Sigmoid colon (tissue), 7 donors: Measurements from ENCODE around the gene TAS1R3. TPM values are rescaled to one million over a fixed set of nuclear protein-coding genes. Genes with fewer than 3 reads are reported as not detected.

Experiments
- DNase-seq: peaks from one replicate; pipeline ENCODE4 v3.0.0-alpha.2; 2019
- H3K27ac ChIP-seq, 4 donors: fragments of 200-600 bp; sonication (generic); one replicate each; pipeline ENCODE4 v1.5.1; 2016 to 2019; ENCODE audit warnings: mild to moderate bottlenecking in 1 of 4
- H3K27me3 ChIP-seq, 3 donors: fragments of 200-600 bp; sonication (generic); one replicate each; pipeline ENCODE4 v1.5.1; 2019; ENCODE audit warnings: mild to moderate bottlenecking in 1 of 3
- H3K36me3 ChIP-seq, 4 donors: fragments of 200-600 bp; sonication (generic); one replicate each; pipeline ENCODE4 v1.5.1; 2016 to 2019
- H3K4me1 ChIP-seq, 4 donors: fragments of 200-600 bp; sonication (generic); one replicate each; pipeline ENCODE4 v1.5.1; 2017 to 2019
- H3K4me3 ChIP-seq, 4 donors: fragments of 200-600 bp; sonication (generic); one replicate each; pipeline ENCODE4 v1.5.1; 2017 to 2019; ENCODE audit warnings: mild to moderate bottlenecking in 2 of 4, moderate library complexity in 1 of 4
- H3K9me3 ChIP-seq, 4 donors: fragments of 200-600 bp in 3 of 4; sonication (generic) in 3 of 4; one replicate each; pipeline versions ENCODE4 v1.5.1 to v1.6.1; 2013 to 2019
- EP300 ChIP-seq, 4 donors: sonication (generic); formaldehyde crosslinking; IDR thresholded peaks; one replicate each; pipeline ENCODE4 v1.6.1; 2017; ENCODE audit warnings: antibody characterized with exemption in 4 of 4
- POLR2A ChIP-seq, 2 donors: fragments of 450-650 bp; IDR thresholded peaks; one replicate each; pipeline ENCODE4 v1.6.1; 2016; ENCODE audit warnings: antibody characterized with exemption in 2 of 2, mild to moderate bottlenecking in 2 of 2, moderate library complexity in 2 of 2
- POLR2AphosphoS5 ChIP-seq, 4 donors: sonication (generic); formaldehyde crosslinking; IDR thresholded peaks; one replicate each; pipeline ENCODE4 v1.6.1; 2017; ENCODE audit warnings: antibody characterized with exemption in 4 of 4
- WGBS, 2 donors: extraction: QIAGEN DNeasy Blood & Tissue Kit; methylation state at CpG; one replicate each; pipeline ENCODE4 v1.1.7; 2013; 5-methylcytosine and 5-hydroxymethylcytosine counted together
- intact Hi-C: fragments of 100-400 bp; cut with DNase I; formaldehyde crosslinking; loops from one replicate; pipeline ENCODE4 v1.15.1; 2023
- polyA plus RNA-seq, 3 donors: library from polyadenylated mRNA; stranded (reverse); fragments of 200-250 nt; gene quantifications; one replicate each; pipeline ENCODE4 v1.2.3, GENCODE V29; 2013
- total RNA-seq, 4 donors: library from RNA; depleted of rRNA; stranded (reverse); fragments of >200 nt; gene quantifications; one replicate each; pipeline ENCODE4 v1.1.0, GENCODE V29; 2016
- TF ChIP-seq, protein P1 (sequence below), 4 experiments: fragments of 450-650 bp in 3 of 4; fragments of 200-600 bp in 1 of 4; IDR thresholded peaks; one replicate each; pipeline ENCODE4 v1.5.1; 2016 to 2019; ENCODE audit warnings: antibody characterized with exemption in 4 of 4, mild to moderate bottlenecking in 3 of 4, moderate library complexity in 2 of 4
- donor health status: healthy with polysubstance abuse.
- donor health status: Bipolar disorder and iron deficiency.
- donor health status: healthy.

The TAS1R3 gene
- total and polyA plus RNA-seq, 7 donors: 0.60 to 0.64 TPM; not detected in 5

DNA sequence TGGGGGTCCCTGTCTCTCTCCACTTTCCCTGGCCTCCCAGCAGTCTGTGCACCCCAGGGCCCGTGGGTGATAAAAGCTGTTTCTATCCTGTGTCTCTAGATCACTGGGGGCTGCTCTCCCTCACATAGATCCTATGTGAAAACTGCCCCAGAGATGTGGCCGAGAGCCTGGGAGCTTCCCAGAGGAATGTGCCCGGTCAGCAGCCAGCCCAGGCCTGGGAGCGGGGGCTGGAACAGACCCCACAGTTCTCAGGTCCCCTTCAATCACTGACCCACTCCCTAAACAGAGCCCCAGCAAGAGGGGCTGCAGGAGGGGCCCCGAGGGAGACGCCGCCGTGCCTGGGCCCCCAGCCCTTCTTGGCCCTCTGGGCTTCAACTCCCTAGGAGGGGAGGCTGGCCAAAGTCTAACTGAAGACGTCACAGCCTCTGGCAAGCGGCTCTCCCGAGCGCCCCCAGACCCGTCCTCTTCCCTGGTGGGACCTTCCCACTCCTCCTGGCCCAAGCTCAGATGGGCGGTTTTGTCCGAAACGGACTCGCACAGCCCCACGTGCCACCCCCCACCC lies 26.9 kb downstream of the TAS1R3 start:
- Histone ChIP-seq H3K27ac (peak overlapping the region; percentile 86 to 95 (median 94)), H3K36me3 (peaks cover 7 to 22% (median 9%) of the 10 kb centered on the region in 4 donors), H3K4me3 (peak overlapping the region; percentile 65 to 76 (median 68)), H3K9me3 (no peaks in the 10 kb centered on the region), H3K4me1 (peaks cover 0 to 90% (median 76%) of the 10 kb centered on the region in 4 donors), H3K27me3 (no peaks in the 10 kb centered on the region)
- TF ChIP-seq POLR2A (IDR thresholded peaks at IDR 0.05): no peak
- no peak for TF ChIP-seq EP300 (IDR thresholded peaks at IDR 0.05)
- TF ChIP-seq, protein P1, sequence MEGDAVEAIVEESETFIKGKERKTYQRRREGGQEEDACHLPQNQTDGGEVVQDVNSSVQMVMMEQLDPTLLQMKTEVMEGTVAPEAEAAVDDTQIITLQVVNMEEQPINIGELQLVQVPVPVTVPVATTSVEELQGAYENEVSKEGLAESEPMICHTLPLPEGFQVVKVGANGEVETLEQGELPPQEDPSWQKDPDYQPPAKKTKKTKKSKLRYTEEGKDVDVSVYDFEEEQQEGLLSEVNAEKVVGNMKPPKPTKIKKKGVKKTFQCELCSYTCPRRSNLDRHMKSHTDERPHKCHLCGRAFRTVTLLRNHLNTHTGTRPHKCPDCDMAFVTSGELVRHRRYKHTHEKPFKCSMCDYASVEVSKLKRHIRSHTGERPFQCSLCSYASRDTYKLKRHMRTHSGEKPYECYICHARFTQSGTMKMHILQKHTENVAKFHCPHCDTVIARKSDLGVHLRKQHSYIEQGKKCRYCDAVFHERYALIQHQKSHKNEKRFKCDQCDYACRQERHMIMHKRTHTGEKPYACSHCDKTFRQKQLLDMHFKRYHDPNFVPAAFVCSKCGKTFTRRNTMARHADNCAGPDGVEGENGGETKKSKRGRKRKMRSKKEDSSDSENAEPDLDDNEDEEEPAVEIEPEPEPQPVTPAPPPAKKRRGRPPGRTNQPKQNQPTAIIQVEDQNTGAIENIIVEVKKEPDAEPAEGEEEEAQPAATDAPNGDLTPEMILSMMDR (IDR thresholded peaks at IDR 0.05): no peak
- no peak for TF ChIP-seq POLR2AphosphoS5 (IDR thresholded peaks at IDR 0.05)
- intact Hi-C loops: no loop called here
- 13 to 20% methylated on average over 18 of the region's 18 CpGs for WGBS, 2 donors
- DNase-seq: no peak

DNA sequence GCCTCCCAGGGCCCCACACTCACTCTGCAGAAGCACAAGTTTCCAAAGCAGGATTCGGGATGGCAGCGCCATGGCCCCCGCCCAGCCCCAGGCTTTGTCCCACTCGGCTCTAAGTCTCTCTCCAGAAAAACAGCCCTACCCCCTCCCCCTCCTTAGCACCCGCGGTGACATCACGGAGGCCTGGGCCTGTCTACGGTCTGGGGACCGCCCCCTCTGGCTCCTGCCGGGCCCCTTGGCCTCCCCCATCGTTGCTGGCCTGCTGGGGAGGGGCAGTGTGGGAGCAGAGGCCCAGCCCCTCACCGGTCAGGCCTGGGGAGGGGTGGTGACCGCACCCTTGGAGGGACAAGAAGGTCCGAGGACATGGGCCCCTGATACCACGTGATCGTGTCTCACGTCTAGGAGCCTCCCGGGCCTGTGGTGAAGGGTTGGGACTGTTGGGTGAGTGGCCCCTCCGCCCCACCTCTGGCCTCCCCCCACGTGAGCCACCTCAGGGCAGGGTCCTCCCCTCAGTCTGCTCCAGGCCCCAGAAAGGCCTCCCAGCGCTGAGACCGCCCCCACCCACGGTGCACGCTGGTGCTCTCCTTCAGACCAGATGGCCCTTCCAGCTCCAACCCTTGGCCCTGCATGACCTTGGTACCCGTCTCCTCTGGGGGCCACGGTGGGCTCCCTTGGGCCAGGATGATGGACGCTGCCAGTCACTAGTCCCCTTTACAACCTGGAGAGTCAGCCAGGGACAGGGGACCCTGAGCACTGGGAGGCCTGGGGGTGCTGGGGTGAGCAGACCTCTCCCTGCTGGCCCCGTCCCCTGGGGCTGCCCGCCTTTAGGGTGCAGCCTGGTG lies 27.6 kb downstream of the TAS1R3 start, which contains the start of gene MXRA8:
TSS of gene MXRA8 (minus strand) at position 123 of the 839 bp plus-strand sequence. CDS start at position 72, 51 bp downstream.
- TF ChIP-seq, protein P1 (IDR thresholded peaks at IDR 0.05): no peak
- TF ChIP-seq POLR2A (IDR thresholded peaks at IDR 0.05) (peak; percentile 48 to 49), POLR2AphosphoS5 (IDR thresholded peaks at IDR 0.05) (peak; percentile 62 to 85 (median 77))
- Histone ChIP-seq H3K4me1 (peaks cover 0 to 83% (median 72%) of the 10 kb centered on the region in 4 donors), H3K4me3 (peak within 1 kb of the TSS; percentile 65 to 76 (median 68)), H3K27me3 (no peaks in the 10 kb centered on the region), H3K36me3 (peaks cover 5 to 15% (median 7%) of the 10 kb centered on the region in 4 donors), H3K9me3 (no peaks in the 10 kb centered on the region), H3K27ac (peak within 1 kb of the TSS; percentile 86 to 95 (median 94))
- DNase-seq: peak; percentile 95
- intact Hi-C loops: no loop called here
- 12 to 26% methylated on average over 29 of the region's 29 CpGs for WGBS, 2 donors

DNA sequence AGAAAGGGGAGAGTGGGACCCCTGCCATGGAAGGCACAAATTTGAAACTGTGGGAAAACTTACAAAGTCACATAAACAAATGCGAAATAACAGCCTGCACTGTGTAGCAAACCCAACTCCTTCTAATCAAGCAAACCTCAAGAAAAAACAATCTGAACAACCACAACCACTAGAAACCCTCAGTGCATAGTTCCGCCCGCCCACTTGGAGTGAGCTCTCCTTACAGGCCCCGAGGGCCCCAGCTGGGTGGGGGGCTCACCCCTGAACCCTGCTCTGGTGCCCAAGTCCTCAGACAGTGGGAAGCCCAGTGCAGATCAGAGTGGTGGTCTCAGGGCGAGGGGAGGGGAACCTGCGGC lies 28.2 kb downstream of the TAS1R3 start:
- Histone ChIP-seq H3K36me3 (peaks cover 0 to 9% (median 6%) of the 10 kb centered on the region in 4 donors), H3K9me3 (no peaks in the 10 kb centered on the region), H3K27me3 (no peaks in the 10 kb centered on the region), H3K27ac (peak overlapping the region; percentile 86 to 95 (median 94)), H3K4me3 (peak overlapping the region in 1 of 4 donors; percentile 69), H3K4me1 (peaks cover 0 to 77% (median 66%) of the 10 kb centered on the region in 4 donors)
- intact Hi-C loops: no loop called here
- 56 to 61% methylated on average over 6 of the region's 6 CpGs for WGBS, 2 donors
- DNase-seq: no peak
- TF ChIP-seq EP300 (IDR thresholded peaks at IDR 0.05) (no peak), POLR2AphosphoS5 (IDR thresholded peaks at IDR 0.05) (no peak), POLR2A (IDR thresholded peaks at IDR 0.05) (no peak)
- TF ChIP-seq, protein P1 (IDR thresholded peaks at IDR 0.05): no peak

DNA sequence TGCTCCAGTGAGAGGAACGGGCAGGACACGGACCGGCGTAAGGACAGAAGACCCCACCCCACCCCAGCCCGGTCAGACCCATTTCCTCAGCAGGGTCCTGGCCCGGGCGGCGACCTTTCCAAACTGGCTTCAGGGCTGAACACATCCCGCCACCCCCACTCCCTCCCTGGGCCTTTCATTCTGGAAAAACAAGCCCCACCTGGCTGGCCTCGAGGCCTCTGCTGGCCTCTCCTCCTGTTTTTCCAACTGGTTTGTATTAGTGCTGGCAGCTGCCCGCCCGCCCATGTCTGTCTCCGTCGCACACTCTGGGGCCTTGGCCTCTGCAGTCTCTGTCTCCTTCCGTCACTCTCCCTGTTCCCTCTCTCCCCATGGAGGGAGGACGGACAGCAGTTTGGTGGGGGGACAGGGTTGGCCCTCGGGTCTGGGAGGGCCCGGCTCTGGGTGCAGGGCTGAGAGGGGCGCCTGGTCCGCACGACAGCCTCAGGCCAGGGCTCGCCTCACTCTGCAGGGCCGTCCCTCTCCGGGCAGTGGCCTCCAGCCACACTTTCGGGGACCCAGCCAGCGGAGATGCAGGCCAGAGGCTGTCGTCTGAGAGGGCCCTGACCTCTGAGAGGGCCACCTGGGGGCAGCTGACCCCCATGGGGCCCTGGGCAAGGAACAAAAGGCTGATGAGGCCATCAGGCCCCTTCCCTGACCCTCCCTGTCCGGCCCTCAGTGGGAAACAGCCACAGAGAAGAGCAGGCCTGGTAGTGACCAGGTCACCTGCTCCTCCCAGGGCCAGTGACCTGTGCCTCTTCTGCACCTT lies 28.8 kb downstream of the TAS1R3 start:
- Histone ChIP-seq H3K9me3 (no peaks in the 10 kb centered on the region), H3K27ac (peak overlapping the region; percentile 86 to 95 (median 94)), H3K4me3 (no peak overlapping the region), H3K36me3 (peaks cover 0 to 3% (median under 1%) of the 10 kb centered on the region in 4 donors), H3K4me1 (peaks cover 0 to 71% (median 61%) of the 10 kb centered on the region in 4 donors), H3K27me3 (no peaks in the 10 kb centered on the region)
- DNase-seq: no peak
- WGBS, 2 donors: 65 to 71% methylated on average over 28 of the region's 28 CpGs
- intact Hi-C loops: no loop called here
- TF ChIP-seq POLR2AphosphoS5 (IDR thresholded peaks at IDR 0.05) (peak in 3 of 4 donors; percentile 7 to 43 (median 25)), EP300 (IDR thresholded peaks at IDR 0.05) (no peak)
